GM18499 (cell line): ENCODE measurements around the gene SLC9C2.
A peak's percentile ranks its signal among the peaks of the same experiment; 100 is the strongest.
"Not testable (repeated sequence)": the region's sequence is repeated elsewhere in the genome, so short reads cannot be mapped to it uniquely, and the experiment has no call there.

ENCODE experiments used
- ATAC-seq: cut with Tn5 transposase; IDR thresholded peaks from one replicate; pipeline ENCODE4 v1.9.1; 2021; ENCODE audit warnings: moderate number of reproducible peaks; ENCODE audit not compliant: insufficient read depth, unreplicated experiment

The SLC9C2 gene

DNA sequence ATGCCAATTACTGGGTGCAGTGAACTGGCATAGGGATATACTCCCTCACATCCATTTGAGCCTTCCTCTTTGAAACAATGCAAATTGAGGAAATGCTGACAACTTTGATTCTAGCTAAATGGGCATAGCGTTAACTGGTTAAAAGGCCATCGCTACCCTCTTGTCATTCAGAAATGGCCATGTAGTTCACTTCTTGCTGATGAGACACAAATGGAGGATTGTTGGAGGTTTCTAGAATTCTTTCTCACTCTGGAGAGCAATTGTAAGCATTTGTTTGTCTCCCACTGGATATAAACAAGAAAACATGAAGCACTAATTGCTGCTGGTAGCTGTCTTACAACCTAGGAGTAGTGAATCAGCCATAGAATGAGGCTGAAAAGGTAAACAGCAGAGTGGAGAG, 111.4 kb downstream of the SLC9C2 start:
- ATAC-seq, result no peak

DNA sequence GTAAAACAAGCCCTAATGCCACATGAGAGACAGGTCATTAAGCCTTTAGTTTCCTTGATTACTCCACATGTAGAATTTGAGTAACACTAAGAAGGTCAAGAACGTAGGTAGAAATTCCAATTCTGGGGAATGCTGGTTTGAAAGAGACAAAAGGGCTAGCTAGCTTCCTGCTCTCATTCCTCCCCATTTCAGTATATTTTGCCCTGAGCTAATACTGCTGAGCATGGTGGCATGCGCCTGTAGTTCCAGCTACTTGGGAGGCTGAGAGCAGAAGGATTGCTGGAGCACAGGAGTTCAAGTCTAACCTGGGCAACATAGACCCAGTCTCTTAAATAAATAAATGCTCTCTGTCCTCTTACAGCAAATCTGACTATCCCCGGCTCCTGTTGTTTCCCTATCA, 112.9 kb downstream of the SLC9C2 start:
- no peak for ATAC-seq

DNA sequence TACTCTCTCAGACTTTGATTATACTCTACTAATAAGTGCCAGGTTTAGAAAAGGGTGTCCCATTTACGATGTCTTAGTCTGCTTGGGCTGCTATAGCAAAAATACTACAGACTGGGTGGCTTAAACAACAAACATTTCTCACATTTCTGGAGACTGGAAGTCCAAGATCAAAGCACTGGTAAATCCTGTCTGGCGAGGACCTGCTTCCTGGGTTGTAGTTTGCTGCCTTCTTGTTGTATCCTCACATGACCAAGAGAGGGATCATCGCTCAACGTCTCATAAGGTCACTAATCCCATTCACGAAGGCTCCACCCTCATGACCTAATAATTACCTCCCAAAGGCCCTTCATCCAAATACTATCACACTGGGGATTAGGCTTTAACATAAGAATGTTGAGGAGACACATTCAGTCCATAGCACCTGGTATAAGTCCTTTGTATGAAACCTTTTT, 113.7 kb downstream of the SLC9C2 start:
- no peak for ATAC-seq

DNA sequence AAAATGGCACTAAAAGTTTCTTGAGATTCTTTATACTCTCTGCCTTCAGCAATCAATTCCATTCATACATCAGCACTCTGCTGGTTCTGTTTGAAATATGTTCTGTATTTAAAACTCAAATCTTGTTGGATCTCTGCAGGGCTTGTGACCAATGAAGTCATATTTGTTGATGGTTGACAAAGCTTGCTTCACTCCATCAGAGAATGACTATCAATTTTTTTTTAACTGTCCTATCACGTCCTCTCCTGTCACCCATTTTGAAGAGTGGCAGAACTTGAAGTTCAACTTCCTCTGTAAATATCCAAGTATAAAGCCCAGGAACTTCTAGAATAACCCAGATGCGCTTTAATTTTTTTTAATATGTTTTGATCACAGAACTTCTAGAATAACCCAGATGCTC, 114.9 kb downstream of the SLC9C2 start:
- ATAC-seq, result no peak

DNA sequence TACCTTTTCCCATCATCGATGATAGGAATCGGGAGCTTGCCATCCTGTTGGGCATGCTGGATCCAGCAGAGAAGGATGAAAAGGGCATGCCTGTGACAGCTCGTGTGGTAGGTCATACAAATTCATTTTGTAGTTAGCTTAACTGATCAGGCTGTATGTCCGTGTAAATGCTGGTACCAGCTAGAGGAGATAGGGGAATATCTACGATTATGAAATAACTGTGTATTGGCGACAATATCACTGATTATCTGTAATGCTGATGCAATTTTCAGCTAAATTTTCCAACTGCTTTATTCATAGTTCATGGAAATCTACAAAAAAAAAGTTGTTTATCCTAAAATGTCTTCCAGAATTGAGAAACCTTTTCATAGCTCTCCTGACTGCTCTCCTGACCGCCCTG, 117.5 kb downstream of the SLC9C2 start:
- ATAC-seq, result no peak

DNA sequence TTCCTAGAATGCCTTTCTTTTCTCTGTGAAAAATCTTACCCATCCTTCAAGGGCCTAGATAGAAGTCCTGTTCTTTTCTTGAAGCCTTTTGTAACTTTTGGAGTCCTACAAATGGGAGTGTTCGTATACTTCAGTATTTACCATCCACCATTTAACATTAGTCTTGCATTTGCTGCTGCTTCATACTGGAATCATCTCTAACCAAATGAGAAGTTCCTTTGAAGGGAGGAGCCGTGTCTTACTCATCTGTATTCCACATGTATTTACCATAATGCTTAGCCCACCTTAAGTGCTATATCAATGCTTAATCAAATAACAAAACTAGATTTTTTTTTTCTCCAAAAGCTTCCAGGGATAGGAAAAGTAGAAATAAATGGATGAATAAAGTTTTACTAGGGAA, 118.6 kb downstream of the SLC9C2 start:
- ATAC-seq, result no peak

DNA sequence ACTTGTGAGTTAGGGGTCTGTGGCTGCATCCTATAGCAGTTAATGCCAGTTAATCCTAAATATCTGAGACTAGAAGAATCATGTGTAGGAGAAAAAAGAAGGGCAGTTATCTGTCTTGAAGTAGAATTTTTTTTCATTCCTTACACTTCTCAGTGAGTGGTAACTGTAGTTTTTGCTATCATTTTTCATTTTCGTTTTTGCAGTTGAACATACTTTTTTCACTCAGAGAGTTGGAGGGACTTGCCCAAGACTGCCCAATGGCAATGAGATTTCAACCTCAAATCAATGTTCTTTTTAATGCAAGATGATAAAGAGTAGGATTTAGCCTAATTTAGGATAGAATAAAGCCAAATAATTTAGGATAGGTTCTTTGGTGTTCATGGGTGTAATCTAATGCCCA, 120.2 kb downstream of the SLC9C2 start:
- ATAC-seq, result no peak

DNA sequence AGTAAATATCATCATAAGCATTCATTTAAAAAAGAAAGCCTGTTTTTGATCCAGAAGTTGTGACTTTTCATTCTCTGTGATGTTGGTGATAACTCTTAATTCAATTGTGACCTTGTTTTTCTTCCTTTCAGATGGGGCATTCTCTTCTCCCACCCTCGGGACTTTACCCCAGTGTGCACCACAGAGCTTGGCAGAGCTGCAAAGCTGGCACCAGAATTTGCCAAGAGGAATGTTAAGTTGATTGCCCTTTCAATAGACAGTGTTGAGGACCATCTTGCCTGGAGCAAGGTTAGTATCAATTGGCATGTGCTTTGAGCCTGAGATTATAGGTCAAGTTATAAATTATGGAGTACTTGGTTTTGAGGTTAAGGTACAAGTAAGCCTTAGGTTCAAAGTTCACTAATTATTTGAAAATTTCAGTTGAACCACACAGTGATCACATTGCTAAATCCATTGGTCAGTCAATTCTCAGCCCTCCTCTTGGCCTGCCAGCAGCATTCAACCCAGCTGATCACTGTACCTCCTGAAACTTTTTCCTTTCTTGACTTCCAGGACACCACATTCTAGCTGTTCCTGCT, 121.6 kb downstream of the SLC9C2 start:
- no peak for ATAC-seq

DNA sequence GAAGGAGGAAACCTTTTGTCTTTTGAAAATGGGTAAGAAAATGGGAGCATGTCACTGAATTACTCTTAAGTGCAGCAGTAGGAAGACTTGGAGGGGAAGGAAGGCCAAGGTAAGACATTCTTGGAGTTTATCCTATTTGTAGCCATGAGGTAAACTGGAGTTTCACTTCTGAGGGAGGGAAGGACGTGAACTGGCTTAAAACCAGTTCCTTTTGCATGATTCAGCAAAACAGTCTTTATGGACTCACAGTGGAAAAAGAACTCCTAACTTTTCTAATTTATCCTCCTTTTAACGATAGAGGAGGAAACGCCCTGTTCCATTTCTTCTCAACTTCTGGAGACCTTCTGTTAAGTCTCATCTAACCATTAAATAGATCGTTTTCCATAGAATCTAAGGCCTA, 123.2 kb downstream of the SLC9C2 start:
- ATAC-seq, result no peak

DNA sequence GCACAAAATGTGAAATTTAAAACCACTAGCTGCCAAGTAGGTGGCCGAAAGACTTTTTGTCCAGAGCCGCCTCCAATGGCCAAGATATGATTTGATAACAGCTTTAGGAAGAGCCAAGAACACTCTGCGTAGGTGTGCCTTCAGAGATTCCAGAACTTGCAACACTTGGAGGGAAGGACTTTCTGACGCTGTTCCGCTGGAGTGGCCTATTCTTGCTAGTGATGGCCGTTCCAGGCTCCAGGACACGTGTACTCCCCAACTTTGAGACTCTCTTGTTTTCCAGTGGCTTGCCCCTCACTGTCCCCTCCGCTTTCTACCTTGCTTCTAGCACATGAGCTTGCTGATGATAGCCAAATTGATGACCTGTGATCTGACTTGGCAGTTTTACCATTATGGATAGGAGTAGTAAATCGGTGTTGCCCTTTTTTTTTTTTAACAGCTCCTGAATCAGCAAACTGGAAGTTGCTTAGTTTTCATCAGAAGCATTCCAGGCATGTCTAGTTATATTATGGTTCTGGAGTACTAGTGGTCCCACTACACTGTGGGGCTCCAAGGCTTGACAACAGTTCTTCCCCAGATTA, 124.7 kb downstream of the SLC9C2 start:
- no peak for ATAC-seq

DNA sequence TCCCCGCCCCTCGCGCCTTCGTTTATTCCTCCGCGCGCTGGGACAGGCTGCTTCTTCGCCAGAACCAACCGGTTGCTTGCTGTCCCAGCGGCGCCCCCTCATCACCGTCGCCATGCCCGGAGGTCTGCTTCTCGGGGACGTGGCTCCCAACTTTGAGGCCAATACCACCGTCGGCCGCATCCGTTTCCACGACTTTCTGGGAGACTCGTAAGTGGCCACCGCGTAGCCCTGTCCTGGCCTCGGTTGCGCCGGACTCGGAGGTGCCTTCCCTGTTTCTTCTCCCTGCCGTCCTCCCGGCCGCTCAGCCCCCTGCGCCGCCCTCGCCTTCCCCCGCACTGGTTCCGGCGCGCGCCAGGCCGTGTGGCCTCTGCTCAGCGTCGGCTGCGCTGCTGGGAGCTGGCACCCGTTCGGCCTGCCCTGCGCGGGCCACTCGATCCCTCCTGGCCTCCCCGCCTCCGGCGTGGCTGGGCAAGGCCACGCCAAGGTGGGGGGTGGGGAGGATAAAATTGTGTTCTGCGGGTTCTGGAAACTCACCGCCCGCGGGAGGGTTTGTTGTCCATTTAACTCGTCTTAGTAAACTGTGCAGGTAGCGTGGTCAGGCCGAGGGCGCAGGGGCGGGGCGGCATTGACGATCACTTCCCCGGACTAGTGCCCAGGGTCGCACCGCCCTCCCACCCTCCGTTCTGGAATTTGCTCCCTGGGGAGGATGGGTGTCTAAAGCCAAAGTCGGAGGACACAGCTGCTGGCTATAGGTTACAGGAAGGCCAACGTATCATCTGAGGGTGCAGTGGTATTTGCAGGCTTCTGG, 125.4 kb downstream of the SLC9C2 start, which contains the start of gene PRDX6:
Gene PRDX6 (plus strand): TSS at position 50 of the 808 bp plus-strand sequence. CDS start 63 bp downstream, at position 113.
- ATAC-seq, result peak; percentile 36

DNA sequence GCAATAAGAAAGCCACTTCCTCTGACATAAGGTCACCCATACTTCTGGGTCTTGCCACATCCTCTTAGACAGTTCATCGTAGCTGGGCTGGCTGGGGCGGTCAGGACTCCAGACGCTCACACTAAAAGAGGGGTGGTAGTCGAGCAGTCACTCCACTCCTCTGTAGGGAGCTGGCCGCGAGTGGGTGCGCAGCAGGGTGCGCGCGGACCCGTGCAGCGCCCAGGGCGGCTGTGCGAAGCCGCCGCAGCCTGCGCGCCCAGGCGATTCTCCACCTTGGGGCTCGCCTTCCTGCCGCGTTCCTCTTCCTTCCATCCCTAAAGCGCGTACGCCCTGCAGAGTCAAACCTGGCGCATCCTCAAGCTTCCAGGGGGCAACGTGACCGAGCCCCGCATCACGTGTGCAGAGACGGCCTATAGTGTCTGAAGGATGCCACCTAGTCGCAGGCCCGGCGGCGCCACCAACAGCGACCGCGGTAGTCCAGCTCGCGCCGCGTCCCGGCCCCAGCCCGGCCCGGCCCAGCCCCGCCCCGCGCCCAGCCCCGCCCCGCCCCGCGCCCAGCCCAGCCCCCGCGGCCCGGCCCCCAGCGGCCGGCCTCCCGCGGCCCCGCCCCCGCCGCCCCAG, 126.1 kb downstream of the SLC9C2 start:
- ATAC-seq, result peak; percentile 87

DNA sequence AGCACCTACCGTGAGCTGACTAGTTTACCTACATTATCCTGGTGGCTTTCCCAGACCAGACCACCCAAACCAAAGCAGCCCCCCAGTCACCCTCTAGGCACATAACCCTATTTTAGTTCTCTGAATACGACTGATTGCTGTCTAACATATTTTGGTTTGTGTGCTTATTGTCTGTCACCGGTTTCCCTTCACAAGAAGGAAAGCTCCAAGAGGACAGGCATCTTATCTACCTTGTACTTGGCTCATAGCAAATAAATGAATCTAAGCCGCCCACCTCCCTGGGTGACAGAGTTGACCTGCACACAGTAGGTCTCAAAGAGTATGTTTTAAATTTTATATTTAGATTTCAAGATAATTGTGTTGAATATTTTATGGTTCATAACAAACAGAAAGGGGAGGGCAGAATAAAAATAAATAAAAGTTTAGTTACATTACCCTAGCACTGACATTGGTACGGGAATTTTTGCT, 126.6 kb downstream of the SLC9C2 start:
- no peak for ATAC-seq

DNA sequence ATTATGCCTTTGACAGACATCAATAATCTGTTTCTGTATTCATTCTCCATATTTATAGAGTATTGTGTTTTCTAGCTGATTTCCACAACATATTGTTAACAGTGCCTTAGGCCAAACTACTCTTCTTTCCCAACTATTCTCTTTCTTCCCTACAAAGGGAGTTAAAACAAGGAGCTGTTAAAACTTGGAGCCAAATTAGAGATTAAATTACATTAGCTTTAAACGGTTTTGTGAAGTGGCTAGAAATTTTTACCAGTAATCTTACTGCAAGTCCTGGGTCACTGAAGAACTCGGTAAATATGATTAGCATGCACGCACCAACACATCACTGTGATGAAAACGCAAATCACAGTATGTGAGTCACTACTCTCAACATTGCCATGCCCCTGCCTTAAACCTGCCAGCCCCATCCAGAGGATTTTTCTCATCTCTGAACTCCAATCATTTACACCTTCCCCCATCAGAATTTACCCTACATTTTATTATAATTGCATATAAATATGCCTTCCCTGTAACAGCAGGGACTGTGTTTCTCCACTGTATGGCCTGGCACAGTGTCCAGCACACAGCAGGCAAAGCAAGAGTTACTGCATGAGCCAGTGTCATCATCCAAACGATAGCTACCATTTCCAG, 127.2 kb downstream of the SLC9C2 start:
- ATAC-seq, result no peak

DNA sequence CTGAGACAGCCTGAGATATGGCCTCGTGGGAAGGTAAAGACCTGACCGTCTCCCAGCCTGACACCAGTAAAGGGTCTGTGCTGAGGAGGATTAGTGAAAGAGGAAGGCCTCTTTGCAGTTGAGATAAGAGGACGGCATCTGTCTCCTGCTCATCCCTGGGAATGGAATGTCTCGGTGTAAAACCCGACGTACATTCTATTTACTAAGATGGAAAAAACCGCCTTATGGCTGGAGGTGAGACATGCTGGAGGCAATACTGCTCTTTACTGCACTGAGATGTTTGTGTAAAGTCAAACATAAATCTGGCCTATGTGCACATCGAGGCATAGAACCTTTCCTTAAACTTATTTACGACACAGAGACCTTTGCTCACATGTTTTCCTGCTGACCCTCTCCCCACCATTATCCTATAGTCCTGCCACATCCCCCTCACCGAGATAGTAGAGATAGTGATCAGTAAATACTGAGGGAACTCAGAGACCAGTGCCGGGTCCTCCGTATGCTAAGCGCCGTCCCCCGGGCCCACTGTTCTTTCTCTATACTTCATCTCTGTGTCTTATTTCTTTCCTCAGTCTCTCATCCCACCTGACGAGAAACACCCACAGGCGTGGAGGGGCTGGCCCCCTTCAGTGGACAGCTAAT, 128.0 kb downstream of the SLC9C2 start:
- ATAC-seq, result not testable (repeated sequence)

DNA sequence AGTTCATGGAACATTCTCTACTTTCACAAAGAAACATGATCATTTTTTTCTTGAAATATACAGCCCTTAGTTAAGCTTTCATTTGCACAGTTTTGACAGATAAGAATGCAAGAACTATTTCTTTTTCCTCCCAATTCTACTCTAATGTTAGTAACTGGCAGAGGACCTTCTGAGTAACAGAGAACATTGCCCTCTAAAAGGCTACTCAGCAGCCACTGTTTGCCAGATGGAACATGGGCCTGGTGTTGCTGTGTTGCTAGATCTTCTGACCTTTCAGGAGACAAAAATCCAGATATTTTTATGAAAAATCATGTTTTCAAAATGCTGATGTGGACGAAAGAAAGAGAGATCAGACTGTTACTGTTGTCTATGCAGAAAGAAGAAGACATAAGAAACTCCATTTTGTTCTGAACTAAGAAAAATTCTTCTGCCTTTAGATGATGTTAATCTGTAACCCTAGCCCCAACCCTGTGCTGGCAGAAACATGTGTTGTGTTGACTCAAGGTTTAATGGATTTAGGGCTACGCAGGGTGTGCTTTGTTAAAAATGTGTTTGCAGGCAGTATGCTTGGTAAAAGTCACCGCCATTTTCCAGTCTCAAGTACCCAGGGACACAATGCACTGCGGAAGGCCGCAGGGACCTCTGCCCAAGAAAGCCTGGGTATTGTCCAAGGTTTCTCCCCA, 128.6 kb downstream of the SLC9C2 start:
- no peak for ATAC-seq

DNA sequence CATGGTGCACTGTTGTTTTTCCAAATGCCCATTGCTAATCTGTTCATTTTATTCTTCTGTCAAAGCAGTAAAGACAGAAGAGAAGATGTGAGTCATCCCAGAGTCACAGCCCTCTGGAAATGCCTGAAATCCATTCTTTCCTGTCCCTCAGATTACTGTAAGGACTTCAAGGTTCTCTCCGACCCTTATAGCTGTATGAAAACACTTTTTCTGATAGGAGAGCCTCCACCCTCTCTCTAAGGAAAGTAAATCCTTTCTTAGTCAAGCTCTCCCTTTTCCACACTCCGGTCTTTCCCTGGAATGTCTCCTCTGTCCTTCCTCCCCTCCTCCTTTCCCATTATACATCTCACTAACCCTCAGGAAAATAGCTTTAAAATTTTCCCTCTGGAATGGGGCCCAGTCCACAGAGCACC, 129.3 kb downstream of the SLC9C2 start:
- no peak for ATAC-seq

DNA sequence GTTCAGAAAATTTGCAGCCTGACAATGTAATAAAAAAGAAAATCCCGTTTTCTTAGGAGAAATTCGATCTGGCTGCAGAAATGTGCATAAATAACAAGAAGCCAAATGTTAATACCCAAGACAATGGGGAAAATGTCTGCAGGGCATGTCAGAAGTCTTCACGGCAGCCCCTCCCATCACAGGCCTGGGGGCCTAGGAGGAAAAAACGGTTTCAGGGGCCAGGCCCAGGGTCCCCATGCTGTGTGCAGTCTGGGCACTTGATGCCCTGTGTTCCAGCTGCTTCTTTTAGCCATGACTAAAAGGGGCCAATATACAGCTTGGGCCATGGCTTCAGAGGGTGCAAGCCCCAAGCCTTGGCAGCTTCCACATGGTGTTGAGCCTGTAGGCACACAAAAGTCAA, 132.3 kb downstream of the SLC9C2 start:
- no peak for ATAC-seq

DNA sequence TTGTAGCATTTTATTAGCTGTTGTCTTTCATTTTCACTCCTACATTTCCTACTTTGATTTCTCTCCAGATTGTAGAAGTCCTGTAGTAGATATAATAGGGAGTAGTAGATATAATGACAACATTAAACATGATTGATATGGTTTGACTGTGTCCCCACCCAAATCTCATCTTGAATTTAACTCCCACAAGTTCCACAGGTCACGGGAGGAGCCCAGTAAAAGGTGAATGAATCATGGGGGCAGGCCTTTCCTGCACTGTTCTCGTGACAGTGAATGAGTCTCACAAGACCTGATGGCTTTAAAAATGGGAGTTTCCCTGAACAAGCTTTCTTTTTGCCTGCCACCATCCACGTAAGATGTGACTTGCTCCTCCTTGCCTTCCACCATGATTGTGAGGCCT, 133.2 kb downstream of the SLC9C2 start:
- no peak for ATAC-seq
